NCI-H2081 (cell line): Measurements from ENCODE around the gene SHISA2.
A peak's percentile ranks its signal among the peaks of the same experiment; 100 is the strongest.

ENCODE experiments used
- DNase-seq, 2 experiments: peaks; one replicate each; lab custom pipeline; 2025; lab: John Stamatoyannopoulos, UW

Gene SHISA2

DNA sequence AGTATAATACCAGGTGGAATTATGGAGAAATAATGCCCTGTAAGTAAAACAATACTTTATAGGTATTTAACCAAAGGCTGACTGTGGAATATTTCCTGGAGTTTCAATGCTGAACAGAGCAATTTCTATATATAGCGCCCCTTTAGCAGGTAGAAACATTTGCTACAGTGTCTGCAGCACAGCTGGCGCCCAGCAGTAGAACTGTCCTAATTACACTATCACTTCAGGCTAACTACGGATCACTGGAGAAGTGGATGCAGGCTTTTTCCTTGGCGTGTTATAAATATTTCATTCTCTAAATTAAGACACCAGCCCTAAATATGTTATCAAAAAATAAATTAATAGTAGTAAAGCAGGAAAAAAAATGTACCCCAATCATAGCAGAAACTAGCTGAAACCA is 3.1 kb downstream of the SHISA2 start:
- peak in 1 of 2 experiments; percentile 24 for DNase-seq

DNA sequence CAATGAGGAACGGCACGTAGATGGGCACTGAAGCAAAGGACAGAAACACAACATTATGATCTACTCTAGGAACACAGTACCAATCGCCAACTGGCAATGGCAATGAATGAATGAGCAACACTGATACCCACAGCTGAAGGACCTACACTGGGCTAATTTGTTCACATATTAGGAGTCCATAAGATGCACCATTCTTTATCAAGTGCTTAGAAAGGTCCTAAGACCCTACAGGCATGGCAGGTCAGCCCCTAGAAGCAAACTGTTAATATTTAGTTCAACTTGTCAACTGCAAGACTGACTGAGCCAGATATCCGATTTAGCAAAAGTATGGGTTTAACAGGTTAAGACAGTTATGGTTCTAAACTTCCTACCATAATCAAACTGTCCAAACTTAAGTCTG is 4.8 kb downstream of the SHISA2 start:
- DNase-seq, result no peak

DNA sequence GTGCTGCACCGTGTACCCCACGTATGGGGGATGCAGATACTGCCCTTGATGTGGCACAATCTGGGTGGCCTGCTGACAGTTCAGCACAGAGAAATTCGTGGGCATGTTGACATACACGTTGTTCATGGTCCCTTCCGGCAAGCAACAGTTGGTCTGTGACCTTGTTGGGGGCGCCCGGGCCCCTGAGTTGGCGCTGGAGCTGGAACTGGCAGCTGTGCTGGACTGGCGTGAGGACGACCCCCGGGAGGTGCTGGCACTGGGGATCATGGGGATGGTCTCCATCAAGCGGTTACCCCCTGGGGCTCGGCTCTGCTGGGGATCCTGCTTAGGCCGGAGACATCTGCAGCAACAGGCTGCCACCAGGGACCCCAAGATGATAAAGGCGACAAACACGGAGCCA is 5.2 kb downstream of the SHISA2 start:
- DNase-seq, result no peak

DNA sequence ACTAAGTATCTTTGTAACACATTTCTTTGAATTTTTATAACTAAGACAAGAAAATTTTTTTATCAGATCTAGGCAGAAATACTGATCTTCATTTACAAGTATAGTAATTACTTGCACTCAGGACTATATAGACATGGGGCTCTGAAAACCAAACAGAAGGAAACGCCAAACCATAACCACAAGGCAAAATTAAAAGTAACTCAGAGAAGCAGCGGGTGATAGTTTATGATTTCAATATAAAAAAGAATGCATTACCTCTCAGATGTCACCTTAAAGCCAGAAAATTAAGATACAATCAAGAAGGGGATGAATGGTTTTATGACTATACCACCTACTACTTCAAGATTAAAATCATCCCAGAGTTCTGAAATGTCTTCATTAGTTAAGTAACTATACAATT is 6.7 kb downstream of the SHISA2 start:
- no peak for DNase-seq

DNA sequence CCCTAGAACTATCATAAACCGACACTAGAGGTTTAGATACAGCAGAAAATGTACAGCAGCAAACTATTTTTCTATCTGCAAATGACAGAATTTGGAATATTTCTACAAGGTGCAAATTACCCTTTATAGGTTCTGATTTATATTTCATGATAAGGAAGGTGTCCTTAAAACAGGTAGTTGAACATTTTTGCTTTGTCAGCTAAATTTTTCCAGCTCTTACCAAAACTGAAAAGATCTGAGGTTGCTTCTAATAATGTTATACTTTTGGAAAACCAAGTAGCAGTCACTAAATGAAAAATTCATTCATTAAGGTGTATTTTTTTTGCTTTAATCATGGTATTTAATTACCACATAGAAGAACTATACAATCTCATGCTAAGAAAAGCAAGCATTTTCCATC is 9.0 kb downstream of the SHISA2 start:
- DNase-seq, result no peak

DNA sequence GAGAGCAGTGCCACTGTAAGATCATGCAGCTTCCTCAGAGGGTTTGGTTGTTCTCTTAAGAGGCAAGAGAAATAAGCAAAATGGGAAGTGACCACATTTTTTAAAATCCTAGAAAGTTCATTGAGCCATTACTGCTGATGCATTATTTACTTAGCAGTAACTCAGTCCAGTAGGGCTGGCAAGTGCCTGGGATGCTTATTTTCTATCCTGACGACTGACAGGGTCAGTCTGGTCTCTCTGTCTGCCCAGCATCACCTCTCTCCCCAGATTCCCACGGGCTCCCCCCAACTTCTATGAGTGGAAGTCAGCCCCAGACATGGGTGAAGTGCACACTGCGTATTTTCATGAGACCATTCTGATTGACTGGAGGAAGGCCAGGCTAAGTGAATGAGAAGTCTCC is 10.4 kb downstream of the SHISA2 start:
- DNase-seq, result no peak

DNA sequence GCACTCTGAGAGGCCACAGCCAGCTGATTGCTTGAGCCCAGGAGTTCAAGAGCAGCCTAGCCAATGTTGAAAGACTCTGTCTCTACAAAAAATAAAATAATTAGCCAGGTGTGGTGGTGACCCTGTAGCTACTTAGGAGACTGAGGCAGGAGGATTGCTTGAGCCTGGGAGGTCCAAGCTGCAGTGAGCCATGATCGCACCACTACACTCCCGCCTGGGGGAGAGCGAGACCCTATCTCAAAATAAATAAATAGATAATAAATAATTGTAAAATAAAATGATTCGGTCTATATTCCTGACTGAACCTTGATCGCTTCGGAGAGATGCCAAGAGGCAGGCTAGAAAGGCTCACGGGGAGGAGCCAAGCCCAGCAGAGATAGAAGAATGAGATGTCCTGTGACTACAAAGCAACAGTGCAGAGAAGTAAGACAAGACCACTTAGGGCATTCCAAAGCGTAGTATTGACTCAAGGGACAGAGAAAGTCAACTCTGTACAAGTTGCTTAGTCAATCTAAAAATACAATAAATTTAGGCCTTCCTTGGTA is 12.8 kb downstream of the SHISA2 start:
- DNase-seq, result no peak

DNA sequence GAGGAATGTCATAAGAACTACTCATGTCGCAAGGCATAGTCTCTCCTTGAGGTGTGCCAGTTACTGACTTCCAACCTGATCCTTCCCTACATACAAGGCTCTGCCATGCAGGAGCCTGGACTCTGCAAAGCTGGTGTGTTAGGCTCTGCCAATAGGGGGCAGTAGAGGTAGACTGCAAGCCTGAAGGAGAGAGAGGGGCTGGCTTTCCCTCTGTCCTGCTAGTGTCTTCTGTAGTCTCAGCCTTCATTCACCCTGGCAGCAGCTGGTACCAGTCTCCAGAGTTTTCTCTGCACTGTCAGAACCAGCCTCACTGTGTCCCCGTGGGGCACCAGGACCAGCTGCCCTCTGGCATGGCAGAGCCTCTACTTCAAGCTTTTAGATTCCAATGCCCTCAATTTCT is 14.5 kb downstream of the SHISA2 start:
- peak in 1 of 2 experiments; percentile 6 for DNase-seq

DNA sequence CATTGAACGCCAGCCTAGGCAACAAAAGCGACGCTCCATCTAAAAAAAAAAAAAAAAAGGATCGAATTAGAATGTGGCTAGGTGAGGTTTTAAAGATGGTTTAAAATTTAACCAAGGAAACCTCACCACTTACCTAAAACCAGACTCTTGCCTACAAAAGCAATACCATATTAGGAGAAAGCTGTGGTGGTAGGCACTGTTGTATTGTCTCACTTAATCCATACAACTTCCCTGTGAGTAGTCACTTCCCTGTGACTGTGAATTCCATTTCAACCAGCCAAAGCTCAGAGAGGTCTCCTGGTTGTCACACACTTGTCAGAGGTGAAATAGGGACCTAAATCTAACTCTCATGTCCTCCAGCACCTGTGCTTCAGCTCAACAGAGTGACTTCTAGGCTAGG is 15.4 kb downstream of the SHISA2 start:
- DNase-seq, result no peak

DNA sequence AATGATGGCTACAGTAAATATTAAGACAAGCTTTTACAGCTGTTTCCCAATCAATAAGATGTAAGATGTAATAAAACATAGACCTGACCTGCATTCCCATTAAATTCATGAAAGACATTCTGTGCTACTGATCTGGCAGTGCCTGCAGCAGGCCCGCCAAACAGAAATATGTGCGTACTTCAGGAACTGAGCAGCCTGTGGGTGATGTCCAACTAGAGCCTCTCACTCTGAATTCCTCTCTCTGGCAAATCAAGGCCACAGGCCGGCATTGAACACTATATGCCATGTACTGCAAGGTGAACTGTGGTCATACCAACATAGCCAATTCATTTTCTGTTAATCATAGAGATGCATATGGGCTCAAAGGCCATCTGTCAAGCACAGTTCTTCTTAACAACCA is 17.8 kb downstream of the SHISA2 start:
- DNase-seq, result no peak

DNA sequence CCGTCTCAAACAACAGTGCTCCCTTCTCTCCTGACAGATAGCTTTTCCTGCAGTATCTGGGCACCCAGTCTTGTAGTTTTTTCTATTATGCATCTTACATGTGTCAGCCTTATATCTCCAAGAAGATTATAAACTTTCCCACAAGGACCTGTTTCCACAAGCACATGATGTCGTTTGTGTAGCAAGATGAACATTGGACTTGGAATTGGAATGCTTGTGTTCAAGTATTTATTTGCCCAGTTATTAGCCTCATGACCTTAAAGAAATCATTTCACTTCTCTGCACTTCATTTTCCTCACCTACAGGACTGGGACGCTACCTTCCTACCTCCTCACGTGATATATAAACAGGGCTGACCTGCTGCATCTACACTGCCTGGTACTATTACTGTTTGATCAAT is 21.5 kb downstream of the SHISA2 start:
- DNase-seq, result no peak

DNA sequence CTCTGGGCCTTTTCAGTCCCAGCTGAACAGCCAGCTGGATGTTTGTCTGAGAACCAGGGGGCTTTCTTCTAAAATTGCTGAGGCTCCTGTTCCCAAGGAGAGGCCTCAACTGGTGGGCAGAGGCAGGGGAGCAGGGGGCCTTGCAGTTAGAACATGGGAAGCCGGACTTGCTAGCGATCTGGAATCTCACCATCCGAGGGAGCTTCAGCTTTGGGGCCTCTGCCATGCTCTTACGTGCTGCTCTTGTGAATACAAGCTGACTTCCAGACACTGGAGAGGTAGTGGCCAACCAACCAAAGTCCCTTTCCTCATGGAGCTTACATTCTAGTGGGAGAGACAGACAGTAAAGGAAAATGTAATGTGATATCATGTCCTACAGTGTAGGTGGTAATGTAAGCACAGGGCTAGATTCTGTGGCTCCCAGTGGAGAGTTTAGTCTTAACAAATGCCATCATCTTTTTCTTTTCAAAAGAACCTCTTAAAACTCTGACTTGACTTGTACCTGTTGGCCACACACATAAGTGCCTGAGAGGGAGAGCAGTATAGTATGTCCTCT is 22.2 kb downstream of the SHISA2 start:
- DNase-seq, result no peak

DNA sequence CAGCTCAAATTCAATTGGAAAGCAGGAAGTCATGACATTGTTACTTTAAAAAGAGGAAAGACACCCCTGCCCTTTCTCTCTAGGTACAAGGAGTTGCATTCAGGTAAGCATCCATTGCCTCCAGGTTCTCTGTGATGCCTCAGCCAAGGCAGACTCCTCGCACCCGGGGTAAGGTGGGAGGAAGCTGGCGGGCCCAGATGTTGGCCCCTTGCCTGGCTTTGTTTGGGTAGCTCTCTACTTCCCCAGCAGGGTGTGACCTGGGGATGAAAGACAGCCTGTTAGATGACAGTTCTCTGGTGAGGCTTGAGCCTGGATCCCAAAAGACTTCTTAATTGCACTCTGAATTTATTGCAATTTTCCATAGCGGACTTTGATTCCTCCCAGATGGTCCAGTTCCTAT is 25.6 kb downstream of the SHISA2 start:
- DNase-seq, result no peak

DNA sequence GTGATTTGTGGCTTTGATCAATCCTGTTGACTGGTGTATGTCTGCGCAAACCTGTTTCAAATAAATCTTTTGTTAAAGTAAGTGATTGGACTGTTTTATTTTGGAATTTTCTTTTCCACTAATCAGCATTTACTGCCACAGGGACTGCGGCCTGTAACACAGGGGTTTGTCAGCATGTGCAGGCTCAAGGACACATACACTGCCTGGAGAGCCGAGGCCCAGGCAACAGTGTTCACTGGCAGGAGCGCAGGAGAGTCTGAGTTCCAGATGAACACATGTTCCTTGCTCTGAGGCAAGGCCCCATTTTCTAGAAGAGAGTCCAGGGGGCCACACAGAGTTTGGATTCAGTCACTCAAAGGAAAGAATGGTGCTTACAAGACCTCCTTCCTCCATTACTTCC is 26.0 kb downstream of the SHISA2 start:
- DNase-seq, result no peak

DNA sequence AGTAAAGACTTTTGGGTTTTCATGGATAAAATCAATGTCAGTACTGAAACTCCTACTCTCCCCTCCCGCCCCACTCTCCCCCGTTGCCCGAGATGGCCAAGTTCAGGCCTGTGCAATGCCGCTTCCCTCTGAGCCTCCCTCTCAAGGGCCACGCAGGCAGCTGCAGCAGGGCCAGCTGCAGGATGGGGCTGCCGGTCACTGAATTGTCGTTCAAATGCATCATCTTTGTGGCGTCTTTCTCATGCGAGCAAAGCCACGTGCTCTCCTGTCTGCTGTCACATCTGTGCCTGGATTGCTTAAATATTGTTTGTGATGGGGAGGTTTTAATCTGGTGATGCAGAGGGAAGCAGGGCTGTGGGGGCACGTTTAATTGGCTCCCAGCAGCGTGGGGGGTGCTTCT is 26.6 kb downstream of the SHISA2 start:
- no peak for DNase-seq

DNA sequence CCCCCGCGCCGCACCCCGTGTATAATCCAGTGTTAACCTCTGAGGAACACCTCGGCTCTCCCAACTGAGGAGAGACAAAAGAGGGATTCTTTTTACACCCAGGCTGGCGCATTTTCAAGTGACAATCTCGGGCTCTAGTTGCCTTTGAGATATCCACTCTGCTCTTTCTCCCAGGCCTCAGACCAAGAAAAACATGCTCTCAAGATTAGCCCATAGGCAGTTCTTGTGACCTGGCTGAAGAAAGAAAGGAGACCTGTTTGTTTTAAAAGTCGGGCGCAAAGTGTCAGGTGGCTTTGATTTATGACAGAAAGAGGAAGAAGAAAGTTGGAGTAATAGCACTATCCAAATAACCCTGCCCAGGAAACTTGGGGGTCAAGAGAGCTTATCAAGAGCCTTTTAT is 27.3 kb downstream of the SHISA2 start:
- no peak for DNase-seq

DNA sequence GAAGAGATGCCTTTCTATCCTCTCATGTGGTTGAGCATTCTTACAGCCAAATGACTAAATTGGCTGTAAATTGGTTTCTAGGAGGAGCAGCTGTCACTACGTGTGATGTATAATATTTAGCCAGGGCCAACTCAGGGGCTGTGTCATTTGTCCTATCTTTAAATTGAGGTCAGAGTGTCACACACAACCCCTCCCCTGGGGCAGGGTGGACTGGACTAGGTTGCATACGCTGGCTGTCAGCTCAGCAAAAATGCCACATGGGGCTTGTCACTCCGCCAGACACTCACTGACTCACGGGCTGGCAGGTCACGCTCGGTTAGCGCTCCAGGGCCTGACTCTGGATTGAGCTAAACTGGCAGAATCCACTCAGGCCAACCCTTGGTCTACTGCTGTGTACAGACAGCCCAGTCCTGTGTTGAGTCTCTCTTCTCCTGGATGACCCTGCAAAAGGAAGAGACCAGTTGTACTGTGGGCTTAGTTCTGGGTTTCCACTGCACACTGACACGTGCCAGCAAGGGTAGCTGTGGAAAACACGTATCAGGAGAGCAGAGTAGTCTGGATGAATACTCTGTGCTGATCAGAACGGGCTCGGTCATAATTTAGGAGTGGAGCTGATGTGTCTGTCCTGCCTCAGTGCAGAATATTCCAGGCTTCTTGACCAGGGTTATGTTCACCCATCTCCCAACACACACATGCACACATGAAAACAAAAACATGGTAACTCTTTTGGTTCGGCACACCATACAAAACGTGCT is 29.1 kb downstream of the SHISA2 start:
- peak in 1 of 2 experiments; percentile 27 for DNase-seq

DNA sequence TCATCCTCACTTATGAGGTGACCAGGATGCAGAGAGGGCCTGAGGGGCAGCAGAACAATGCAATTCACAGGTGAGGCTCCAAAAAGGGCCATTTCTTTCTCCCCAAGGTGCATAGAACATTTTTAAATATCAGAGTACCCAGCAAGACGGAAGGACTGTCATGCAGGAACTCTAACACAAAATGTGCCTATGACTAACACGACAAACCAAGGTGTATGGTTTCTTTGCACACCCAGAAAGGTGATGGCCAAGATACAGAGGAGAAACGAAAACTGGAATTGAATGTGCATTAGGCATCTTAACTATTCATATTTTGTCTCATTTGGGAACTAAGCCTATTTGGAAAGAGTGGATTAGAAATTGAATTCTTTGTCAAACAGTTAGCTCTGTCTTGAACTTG is 29.9 kb downstream of the SHISA2 start:
- DNase-seq, result no peak

DNA sequence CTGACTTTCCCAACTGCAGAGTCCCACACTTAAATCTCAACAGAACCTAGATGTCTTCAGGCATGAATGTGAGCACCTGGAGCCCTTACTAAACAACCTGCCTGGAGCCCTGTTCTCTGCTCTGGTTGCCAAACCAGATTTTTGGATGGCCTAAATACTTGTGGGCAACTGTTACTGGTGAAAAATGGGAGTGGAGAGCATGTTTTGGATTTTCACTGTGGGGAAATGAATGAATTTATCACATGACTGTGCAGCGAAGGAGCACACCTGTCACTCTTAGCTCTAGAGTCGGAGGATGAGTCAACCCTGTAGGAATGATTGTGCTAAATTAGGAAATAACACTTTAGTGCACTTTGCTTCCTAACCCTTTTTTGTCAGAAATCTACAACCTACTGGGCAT is 30.3 kb downstream of the SHISA2 start:
- DNase-seq, result no peak

DNA sequence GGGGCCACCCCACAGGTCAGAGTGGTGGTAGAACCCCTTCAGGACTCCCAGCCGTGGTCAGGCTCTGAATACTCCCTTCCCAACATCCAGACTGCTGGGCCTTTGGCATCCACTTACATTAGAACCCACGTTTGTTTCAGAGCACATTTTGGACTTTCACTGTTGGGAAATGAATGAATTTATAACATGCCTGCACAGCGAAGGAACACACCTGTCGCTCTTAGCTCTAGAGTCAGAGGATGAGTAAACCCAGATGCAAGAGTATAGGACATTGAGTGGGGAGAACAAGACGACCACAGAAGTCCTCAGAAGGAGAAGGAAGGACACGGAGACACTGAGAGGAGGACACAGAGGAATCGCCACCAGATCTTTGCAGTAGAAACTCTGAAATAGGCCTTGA is 30.9 kb downstream of the SHISA2 start:
- DNase-seq, result no peak

DNA sequence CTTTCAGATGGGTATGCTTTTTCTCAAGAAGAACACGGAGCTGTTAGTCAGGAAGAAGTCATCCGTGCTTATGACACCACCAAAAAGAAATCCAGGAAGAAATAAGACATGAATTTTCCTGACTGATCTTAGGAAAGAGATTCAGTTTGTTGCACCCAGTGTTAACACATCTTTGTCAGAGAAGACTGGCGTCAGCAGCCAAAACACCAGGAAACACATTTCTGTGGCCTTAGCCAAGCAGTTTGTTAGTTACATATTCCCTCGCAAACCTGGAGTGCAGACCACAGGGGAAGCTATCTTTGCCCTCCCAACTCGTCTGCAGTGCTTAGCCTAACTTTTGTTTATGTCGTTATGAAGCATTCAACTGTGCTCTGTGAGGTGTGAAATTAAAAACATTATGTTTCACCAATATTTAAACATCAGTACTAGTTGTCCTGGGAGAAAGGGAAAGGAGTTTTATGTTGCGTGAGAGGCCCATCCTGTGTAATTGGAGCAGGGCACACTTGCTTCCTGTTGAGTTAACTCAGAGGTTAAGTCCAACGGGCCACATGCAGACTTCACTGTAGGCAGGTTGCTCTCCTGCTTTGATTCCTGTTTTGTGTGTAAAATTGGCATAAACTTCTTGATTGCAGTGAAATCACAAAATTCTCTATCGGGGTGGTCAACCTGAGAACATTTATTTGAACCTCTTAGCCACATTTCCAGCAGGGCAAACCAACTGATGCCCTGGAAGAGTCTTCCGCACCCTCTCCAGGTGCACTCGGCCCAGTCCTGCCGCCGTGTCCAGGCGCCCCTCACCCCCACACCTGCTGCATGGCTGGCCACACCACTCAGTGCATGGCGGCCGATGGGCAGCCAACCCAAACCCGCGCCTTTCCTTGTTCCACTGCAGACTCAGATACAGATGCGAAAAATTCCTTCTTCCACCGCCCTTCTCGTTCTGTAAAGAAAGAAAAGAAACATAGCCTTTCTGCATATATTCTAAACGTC is 31.6 kb downstream of the SHISA2 start:
- peak in 1 of 2 experiments; percentile 3 for DNase-seq

DNA sequence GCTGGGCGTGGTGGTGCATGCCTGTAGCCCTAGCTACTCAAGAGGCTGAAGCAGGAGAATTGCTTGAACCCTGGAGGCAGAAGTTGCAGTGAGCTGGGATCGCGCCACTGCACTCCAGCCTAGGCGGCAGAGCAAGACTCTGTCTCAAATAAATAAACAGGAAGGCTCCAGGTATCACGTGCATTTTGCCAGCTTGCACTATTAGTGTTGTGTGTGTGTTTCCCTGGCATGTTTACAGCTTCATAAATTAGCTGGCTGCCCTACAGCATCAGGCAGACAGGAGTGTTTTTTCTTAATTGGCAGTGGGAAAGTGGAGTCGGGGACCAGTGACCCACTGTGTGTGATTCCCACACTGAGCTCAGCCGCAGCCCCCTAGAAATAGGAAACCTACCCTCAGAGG is 32.6 kb downstream of the SHISA2 start:
- DNase-seq, result no peak
